ENCODE results near the gene KIF26B.

The KIF26B gene

GRCh38 chr1:245279346-245279745 lies 124.6 kb downstream of the KIF26B start:
- no peak for DNase-seq (ENCODE audit: low spot score)

GRCh38 chr1:245283001-245283400 lies 128.2 kb downstream of the KIF26B start:
- DNase-seq (ENCODE audit: low spot score), result peak; percentile 3

- peak; percentile 11 for DNase-seq (ENCODE audit: low spot score)
These were observed 130.4 kb downstream of the KIF26B start for GRCh38 chr1:245285168-245285567.

GRCh38 chr1:245288796-245289195 lies 134.0 kb downstream of the KIF26B start:
- DNase-seq (ENCODE audit: low spot score), result peak; percentile 2

- peak; percentile 1 for DNase-seq (ENCODE audit: low spot score)
These were observed 136.1 kb downstream of the KIF26B start for GRCh38 chr1:245290836-245291235.

GRCh38 chr1:245291351-245291750 lies 136.6 kb downstream of the KIF26B start:
- DNase-seq (ENCODE audit: low spot score), result no peak

- DNase-seq (ENCODE audit: low spot score), result no peak
These were observed 137.4 kb downstream of the KIF26B start for GRCh38 chr1:245292141-245292540.

- DNase-seq (ENCODE audit: low spot score), result no peak
These were observed 137.8 kb downstream of the KIF26B start for GRCh38 chr1:245292553-245292952.

GRCh38 chr1:245294020-245294419 lies 139.2 kb downstream of the KIF26B start:
- DNase-seq (ENCODE audit: low spot score), result no peak

GRCh38 chr1:245298781-245299180 lies 144.0 kb downstream of the KIF26B start:
- DNase-seq (ENCODE audit: low spot score), result no peak

- no peak for DNase-seq (ENCODE audit: low spot score)
These were observed 146.4 kb downstream of the KIF26B start for GRCh38 chr1:245301162-245301580.

GRCh38 chr1:245301921-245302320 lies 147.1 kb downstream of the KIF26B start:
- no peak for DNase-seq (ENCODE audit: low spot score)

- no peak for DNase-seq (ENCODE audit: low spot score)
These were observed 149.9 kb downstream of the KIF26B start for GRCh38 chr1:245304698-245305097.

- no peak for DNase-seq (ENCODE audit: low spot score)
These were observed 151.2 kb downstream of the KIF26B start for GRCh38 chr1:245306020-245306419.

GRCh38 chr1:245306628-245307410 lies 152.0 kb downstream of the KIF26B start:
- no peak for DNase-seq (ENCODE audit: low spot score)

- peak; percentile 29 for DNase-seq (ENCODE audit: low spot score)
These were observed 156.1 kb downstream of the KIF26B start for GRCh38 chr1:245310571-245311531.

GRCh38 chr1:245311887-245312536 lies 157.2 kb downstream of the KIF26B start:
- no peak for DNase-seq (ENCODE audit: low spot score)

GRCh38 chr1:245313576-245313975 lies 158.8 kb downstream of the KIF26B start:
- no peak for DNase-seq (ENCODE audit: low spot score)

GRCh38 chr1:245316784-245317183 lies 162.0 kb downstream of the KIF26B start:
- DNase-seq (ENCODE audit: low spot score), result no peak

GRCh38 chr1:245317217-245317616 lies 162.4 kb downstream of the KIF26B start:
- DNase-seq (ENCODE audit: low spot score), result no peak

- DNase-seq (ENCODE audit: low spot score), result no peak
These were observed 164.3 kb downstream of the KIF26B start for GRCh38 chr1:245319094-245319493.

GRCh38 chr1:245322673-245323072 lies 167.9 kb downstream of the KIF26B start:
- no peak for DNase-seq (ENCODE audit: low spot score)

All from iPS-NIHi11 (cell line).